AG09309 (cell line): Measurements from ENCODE around the gene VPS45.

Source experiments
- DNase-seq: peaks from one replicate; pipeline ENCODE4 v3.0.0-alpha.2; 2010; ENCODE audit warnings: low read depth
- H3K4me3 ChIP-seq: 2 replicates; pipeline ENCODE4 v1.5.1; 2011; ENCODE audit warnings: mild to moderate bottlenecking, low read depth, low read length, moderate library complexity; ENCODE audit not compliant: control insufficient read depth
- CTCF ChIP-seq: IDR thresholded peaks from 2 replicates; pipeline ENCODE4 v1.5.1; 2011; ENCODE audit warnings: mild to moderate bottlenecking, low read depth, low read length, inconsistent platforms; ENCODE audit not compliant: insufficient read depth, control insufficient read depth; ENCODE audit errors: missing control alignments

VPS45 gene

GRCh38 chr1:150060260-150060659 lies 7.3 kb upstream of the VPS45 start:
- no peak for DNase-seq
- H3K4me3 ChIP-seq: no peak overlapping the region

GRCh38 chr1:150061632-150062101 lies 5.9 kb upstream of the VPS45 start:
- TF ChIP-seq CTCF: no peak
- peak; percentile 89 for DNase-seq
- no peak overlapping the region for H3K4me3 ChIP-seq

More at GRCh38 chr1:150060260-150060659, 7.3 kb upstream of the VPS45 start:
- no peak for TF ChIP-seq CTCF

GRCh38 chr1:150062113-150062512 lies 5.5 kb upstream of the VPS45 start:
- H3K4me3 ChIP-seq: no peak overlapping the region
- TF ChIP-seq CTCF: no peak
- no peak for DNase-seq

GRCh38 chr1:150065184-150065871 lies 2.2 kb upstream of the VPS45 start:
- no peak overlapping the region for H3K4me3 ChIP-seq
- no peak for TF ChIP-seq CTCF
- peak; percentile 32 for DNase-seq

- peak overlapping the region; percentile 75 for H3K4me3 ChIP-seq
- DNase-seq: no peak
- no peak for TF ChIP-seq CTCF
Measured at GRCh38 chr1:150066328-150066727, 1.2 kb upstream of the VPS45 start.

- H3K4me3 ChIP-seq: peak overlapping the region; percentile 75
- DNase-seq: no peak
- no peak for TF ChIP-seq CTCF
Measured at GRCh38 chr1:150066838-150067183, 765 bp upstream of the VPS45 start.

GRCh38 chr1:150068109-150068435 lies 496 bp downstream of the VPS45 start:
- TF ChIP-seq CTCF: no peak

More at GRCh38 chr1:150068109-150068435, 496 bp downstream of the VPS45 start:
- DNase-seq: no peak
- peak overlapping the region; percentile 75 for H3K4me3 ChIP-seq
